GM12873 (cell line): ENCODE measurements around the gene TNFSF10.

Source experiments
- CTCF ChIP-seq: IDR thresholded peaks from 2 replicates; pipeline ENCODE4 v1.5.1; 2012; ENCODE audit warnings: low read depth, mild to moderate bottlenecking, moderate library complexity, low read length, control low read depth; ENCODE audit not compliant: insufficient read depth; ENCODE audit errors: missing control alignments

TNFSF10 gene

DNA sequence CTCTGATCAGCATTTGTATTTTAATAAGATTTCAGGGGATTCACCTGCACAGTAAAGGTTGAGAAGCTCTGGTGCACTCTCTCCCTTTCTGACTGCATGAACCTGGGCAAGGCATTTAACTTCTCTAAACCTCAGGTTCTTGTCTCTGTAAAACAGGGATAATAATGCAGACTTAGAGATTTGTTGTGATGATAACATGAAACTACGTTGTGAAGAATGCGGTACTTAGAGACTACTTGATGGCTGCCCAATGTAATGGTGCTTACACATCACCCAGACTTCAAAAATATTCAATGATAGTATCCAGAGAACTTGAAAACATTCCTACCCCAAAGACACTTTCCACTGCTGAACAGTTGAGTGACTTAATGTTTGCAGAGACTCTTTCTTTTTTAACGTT is 19.8 kb upstream of the TNFSF10 start:
- no peak for TF ChIP-seq CTCF

DNA sequence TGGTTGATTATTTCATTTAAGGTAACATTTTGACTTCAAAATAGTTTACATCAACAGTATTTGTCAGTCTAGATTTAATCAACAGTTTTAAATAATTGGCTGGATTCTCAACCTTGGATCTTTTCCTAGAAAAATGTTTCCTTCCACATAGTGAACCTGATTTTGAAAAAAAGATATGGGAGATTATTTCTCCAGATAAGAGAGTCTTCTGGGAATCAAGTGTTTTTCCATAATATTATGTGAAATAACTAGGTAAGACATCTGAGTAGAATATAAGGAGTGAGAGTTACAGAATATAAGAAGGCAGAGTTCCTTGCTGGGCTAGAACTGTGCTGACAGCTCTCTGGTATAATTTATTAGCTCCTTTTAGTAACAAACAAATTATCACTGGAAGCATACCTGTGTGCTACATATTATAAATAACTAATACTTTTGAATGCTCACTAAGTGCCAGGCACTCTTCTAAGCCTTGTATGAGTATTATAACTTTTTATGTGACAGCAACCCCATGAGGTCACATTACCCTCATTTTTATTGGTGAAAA is 18.8 kb upstream of the TNFSF10 start:
- no peak for TF ChIP-seq CTCF

DNA sequence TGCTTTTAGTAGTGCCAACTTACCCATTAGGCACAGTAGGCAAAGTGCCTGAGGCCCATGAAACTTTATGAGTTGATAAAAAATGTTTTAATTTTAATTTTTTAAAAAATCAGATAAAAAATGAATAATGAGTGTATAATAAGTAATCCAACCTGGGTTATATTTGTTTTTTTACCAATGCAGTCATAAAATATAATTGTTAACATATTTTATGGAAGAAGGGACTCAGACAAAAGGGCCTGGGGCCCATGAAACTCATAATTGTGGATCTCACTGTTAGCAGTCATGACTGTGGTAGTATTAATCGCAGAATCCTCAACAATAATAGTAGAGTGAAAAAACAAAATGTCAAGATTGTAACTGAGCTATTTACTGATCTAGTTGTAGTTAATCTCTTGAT is 16.8 kb upstream of the TNFSF10 start:
- no peak for TF ChIP-seq CTCF

DNA sequence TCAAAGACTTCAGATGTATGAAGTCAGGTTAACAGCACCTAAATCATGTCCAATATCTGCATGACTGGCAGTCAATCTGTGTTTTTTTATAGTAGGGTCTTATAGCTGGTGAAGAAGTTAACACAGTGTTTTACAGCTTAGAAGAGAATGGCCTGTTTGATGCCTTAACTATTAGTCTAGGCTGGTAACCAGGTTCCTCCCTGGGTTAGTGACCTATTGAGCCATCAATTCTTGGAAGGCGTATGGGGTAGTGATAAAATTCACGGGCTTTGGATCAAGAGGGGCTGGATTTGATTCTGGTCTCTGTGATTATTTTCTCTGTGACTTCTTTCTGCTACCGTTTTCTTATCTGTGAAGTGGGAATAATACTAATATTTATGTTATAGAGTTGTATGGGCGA is 16.0 kb upstream of the TNFSF10 start:
- no peak for TF ChIP-seq CTCF

GRCh38 chr3:172538368-172539151 is 15.3 kb upstream of the TNFSF10 start:
- no peak for TF ChIP-seq CTCF

GRCh38 chr3:172537507-172538158 is 14.4 kb upstream of the TNFSF10 start:
- no peak for TF ChIP-seq CTCF

DNA sequence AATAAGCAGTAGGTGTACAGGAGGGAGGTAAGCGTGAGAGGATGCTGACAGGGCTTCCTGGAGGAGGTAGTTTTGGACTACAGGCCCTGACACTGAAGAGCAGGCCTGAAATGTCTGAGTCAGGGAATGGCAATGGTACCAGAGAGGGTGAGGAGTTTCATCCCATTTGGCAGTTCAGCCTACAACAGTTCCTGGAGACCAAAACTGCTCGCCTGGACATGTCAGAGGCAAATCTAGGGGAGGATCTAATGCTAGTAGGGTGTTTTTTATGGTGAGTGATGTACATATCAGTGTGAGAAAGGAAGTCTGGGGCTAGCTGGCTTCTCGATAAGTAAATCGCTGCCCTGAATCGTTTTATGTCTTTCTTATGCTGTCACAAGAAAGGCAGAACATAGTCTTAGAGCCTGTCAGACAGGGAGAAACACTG is 13.8 kb upstream of the TNFSF10 start:
- no peak for TF ChIP-seq CTCF
